GM19238 (cell line): Measurements from ENCODE around the gene MTFMT.
"Not testable (repeated sequence)": the region's sequence is repeated elsewhere in the genome, so short reads cannot be mapped to it uniquely, and the experiment has no call there.

Experiments
- DNase-seq: peaks from one replicate; pipeline ENCODE4 v3.0.0; 2011; ENCODE audit warnings: low spot score; ENCODE audit not compliant: insufficient read length

MTFMT gene

DNA sequence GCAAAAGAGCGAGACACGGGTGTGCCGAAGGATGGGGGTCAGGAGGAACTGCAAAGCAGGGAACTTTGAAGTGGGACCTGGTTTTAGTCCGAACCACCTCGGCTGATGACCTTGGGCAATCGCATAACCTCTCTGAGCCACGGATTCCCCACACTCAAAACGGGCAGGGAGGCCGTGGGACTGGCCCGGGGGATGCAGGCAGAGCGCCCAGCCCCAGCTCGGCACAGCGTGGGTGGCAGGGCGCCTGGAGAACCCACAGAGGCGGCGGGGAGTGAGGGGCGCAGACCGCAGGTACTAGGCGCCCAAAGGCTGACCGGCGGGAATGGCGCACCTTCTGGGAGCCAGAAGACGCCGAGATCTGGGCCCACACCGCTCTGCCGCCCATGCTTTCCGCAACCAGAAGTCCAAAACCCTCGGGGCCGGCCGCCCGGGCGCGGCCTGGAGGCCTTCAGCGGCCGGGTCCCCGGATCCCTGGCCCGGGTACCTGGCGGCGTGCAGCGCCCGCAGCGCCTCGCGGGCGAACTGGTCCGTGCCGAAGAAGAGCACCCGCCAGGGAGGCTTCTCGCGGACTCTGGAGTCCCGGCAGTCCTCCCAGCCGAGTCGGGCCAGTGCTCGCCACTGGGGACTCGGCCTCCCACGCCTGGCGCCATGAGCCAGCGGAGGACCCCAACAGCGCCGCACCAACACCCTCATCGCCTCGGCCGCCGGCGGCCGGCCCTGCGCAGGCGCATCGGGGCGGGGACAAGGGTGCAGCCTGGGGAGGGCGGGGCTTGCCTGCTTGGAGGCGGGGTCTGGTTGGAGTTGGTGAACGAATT is at the start of gene MTFMT:
MTFMT (minus strand) TSS at position 719 of the 815 bp plus-strand sequence; CDS start at position 693, 26 bp downstream.
- peak; percentile 97 for DNase-seq

GRCh38 chr15:65077981-65078352 is 48.5 kb upstream of the MTFMT start:
- DNase-seq, result peak; percentile 52

DNA sequence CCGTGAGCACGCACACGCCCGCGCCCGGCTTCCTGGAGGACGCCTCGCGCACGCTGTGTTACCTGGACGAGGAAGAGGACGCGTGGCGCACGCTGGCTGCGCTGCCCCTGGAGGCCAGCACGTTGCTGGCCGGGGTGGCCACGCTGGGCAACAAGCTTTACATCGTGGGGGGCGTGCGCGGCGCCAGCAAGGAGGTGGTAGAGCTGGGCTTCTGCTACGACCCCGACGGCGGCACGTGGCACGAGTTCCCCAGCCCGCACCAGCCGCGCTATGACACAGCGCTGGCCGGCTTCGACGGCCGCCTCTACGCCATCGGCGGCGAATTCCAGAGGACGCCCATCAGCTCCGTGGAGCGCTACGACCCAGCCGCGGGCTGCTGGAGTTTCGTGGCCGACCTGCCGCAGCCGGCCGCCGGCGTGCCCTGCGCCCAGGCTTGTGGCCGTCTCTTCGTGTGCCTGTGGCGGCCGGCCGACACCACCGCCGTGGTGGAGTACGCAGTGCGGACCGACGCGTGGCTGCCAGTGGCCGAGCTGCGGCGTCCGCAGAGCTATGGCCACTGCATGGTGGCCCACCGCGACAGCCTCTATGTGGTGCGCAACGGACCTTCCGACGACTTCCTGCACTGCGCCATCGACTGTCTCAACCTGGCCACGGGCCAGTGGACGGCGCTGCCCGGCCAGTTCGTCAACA is 48.0 kb upstream of the MTFMT start:
- no peak for DNase-seq

DNA sequence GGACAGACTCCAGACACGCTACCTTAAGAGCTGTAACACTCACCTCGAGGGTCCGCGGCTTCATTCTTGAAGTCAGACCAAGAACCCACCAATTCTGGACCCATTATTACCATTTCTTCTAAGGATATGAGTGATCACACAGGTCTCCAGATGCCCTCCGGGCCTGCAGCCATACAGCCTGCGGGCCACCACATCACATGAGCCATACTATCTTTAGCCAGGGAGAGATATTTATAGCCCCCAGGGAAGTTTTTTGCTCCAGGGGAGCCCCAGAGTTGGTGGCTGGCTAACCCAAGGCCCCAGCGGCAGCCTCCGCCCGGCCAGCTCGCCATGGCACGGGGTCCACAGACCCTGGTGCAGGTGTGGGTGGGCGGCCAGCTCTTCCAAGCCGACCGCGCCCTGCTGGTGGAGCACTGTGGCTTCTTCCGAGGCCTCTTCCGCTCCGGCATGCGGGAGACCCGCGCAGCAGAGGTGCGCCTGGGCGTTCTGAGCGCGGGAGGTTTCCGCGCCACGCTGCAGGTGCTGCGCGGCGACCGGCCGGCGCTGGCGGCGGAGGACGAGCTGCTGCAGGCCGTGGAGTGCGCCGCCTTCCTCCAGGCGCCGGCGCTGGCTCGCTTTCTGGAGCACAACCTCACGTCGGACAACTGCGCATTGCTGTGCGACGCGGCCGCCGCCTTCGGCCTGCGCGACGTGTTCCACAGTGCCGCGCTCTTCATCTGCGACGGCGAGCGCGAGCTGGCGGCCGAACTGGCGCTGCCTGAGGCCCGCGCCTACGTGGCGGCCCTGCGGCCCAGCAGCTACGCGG is 47.2 kb upstream of the MTFMT start, which contains the start of gene KBTBD13:
KBTBD13 (plus strand) TSS at position 261 of the 805 bp plus-strand sequence; CDS start at position 331, 70 bp downstream.
- DNase-seq, result no peak

DNA sequence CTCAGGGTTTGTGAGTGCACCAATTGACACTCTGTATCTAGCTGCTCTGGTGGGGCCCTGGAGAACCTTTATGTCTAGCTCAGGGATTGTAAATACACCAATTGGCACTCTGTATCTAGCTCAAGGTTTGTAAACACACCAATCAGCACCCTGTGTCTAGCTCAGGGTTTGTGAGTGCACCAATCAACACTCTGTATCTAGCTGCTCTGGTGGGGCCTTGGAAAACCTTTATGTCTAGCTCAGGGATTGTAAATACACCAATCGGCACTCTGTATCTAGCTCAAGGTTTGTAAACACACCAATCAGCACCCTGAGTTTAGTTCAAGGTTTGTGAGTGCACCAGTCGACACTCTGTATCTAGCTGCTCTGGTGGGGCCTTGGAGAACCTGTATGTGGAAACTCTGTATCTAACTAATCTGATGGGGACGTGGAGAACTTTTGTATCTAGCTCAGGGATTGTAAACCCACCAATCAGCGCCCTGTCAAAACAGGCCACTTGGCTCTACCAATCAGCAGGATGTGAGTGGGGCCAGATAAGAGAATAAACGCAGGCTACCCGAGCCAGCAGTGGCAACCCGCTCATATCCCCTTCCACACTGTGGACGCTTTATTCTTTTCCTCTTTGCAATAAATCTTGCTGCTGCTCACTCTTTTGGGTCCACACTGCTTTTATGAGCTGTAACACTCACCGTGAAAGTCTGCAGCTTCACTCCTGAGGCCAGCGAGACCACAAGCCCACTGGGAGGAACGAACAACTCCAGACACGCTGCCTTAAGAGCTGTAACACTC is 46.4 kb upstream of the MTFMT start:
- DNase-seq, result not testable (repeated sequence)

DNA sequence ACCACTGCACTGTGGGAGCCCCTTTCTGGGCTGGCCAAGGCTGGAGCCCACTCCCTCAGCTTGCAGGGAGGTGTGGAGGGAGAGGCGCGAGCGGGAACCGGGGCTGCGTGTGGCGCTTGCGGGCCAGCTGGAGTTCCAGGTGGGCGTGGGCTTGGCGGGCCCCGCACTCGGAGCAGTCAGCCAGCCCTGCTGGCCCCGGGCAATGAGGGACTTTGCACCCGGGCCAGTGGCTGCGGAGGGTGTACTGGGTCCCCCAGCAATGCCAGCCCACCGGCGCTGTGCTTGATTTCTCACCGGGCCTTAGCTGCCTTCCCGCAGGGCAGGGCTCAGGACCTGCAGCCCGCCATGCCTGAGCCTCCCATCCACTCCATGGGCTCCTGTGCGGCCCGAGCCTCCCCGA is 45.5 kb upstream of the MTFMT start:
- not testable (repeated sequence) for DNase-seq

- no peak for DNase-seq
Observed at GRCh38 chr15:65072617-65073016, 43.2 kb upstream of the MTFMT start.

GRCh38 chr15:65072027-65072426 is 42.6 kb upstream of the MTFMT start:
- DNase-seq, result no peak

- DNase-seq, result no peak
Observed at GRCh38 chr15:65071381-65071811, 42.0 kb upstream of the MTFMT start.

GRCh38 chr15:65069779-65070546 is 40.5 kb upstream of the MTFMT start:
- DNase-seq, result no peak

DNA sequence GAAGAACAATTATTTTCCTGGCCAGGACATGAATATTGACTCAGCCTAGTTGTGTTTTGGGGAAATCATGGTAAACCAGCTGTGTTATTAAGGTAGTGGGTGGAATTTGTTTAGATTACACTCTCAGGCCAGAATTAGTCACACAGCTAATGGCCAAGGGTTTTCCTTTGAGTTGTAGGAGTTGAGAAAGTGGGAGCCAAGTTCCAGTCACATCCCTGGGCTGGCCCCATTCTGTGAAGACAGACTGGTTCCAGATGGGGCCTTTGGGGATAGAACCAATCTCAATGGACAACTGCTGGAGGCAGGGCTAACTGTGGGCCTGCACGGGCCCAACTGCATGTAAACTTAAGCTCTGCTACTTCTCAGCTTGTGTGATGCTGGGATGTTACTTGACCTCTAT is 39.7 kb upstream of the MTFMT start:
- DNase-seq, result no peak

DNA sequence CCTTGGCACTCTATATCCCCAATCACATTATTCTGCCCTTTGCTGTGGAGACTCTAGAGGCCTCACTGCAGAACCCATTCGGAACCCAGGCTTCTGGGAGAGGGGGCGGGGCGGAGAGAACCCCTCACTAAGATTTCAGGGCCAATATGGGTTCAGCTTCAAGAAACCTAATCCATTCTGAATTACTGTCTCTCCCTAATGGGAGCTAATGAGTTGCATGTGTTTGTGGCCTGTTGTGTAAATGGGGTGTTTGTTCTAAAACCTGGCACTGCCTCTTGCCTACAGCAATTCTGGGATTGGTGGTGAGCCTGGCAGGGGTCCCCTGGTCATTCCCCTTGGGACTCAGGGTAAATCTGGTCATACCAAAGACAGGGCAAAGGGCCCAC is 39.0 kb upstream of the MTFMT start:
- DNase-seq, result no peak

DNA sequence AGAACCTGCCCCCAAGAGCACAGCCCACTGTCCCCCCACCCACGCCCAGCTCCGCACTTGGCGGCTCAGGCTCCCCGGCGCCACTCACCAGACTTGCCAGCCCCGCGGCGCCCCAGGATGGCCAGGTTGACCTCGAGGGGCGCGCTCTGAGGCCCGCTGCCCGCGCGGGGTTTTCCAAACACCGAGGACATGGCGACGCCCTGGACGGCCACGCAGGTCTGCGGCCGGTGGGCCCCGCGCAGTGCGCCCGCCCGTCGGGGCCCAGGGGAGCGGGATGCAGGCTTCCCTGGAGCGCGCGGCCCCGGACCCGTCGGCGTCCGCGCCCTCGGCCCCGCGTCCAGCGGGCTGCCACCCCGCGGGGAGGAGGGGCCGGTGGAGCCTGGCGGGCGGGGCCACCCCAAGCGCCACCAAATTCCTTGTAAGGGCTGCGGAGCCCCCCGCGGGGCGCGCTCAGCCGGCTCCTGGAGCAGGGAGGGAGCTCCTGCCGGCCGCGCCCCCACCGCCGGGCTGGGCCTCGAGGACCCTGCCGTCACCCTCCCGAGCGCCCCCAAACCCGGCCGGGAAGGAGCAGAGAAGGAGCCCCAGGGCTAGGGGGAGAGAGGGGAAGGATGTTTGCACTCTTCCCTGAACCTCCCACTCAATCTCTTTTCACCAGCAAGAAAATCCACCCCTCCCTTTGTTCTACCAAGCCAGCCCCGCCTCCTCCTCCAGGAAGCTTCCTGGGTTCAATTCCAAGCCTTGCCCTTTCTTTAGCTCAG is 38.4 kb upstream of the MTFMT start, which contains the start of gene RASL12:
RASL12 (minus strand) TSS at position 347 of the 758 bp plus-strand sequence; CDS start at position 191, 156 bp downstream.
- DNase-seq, result no peak

DNA sequence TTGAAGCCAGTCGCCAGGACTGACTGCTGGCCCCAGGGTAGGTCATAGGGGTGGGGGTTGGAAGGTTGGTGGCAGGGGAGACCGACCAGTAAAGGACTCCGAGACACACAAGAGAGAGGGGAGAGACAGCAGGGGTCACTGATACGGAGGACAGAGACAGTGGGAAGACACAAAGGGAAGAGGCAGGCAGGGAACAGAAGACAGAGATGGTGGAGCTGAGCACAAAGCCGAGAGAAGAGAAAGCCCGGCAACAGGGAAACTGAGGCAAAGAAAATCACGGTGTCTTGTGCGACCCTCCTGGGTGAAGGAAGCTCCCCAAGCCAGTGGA is 37.8 kb upstream of the MTFMT start:
- DNase-seq, result no peak

DNA sequence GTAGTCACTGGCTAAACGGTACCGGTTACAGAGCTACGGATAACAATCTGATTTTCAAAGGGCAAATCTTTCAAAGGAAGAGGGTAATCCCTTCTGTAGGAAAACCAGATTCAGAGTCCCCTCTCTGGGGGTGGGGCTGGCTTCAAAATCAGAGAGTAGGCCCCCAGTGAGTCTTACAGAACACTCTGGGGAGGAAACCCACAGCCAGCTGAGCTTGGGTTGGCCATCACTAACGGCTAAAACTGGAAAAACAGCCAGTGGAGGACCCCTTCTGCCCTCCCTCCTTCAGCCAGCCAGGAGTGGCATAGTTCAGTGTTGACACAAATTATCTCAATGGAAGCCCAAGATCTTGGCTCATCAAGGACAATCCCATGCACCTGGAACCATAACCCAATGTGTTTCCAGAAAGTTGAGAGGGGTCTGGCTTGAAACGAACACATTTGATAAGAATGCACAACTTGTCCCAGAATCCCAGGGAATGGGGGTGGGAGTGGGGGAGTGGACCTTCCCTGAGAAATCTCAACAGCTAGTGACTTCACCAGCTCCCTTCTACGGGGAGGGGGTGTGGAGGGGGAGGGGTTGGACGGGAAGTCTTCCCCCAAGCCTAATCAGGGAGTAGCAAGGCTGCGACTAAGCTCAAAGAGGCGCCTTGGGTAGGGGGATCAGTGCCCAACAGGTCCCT is 37.3 kb upstream of the MTFMT start:
- no peak for DNase-seq

GRCh38 chr15:65066001-65066634 is 36.7 kb upstream of the MTFMT start:
- DNase-seq, result no peak

DNA sequence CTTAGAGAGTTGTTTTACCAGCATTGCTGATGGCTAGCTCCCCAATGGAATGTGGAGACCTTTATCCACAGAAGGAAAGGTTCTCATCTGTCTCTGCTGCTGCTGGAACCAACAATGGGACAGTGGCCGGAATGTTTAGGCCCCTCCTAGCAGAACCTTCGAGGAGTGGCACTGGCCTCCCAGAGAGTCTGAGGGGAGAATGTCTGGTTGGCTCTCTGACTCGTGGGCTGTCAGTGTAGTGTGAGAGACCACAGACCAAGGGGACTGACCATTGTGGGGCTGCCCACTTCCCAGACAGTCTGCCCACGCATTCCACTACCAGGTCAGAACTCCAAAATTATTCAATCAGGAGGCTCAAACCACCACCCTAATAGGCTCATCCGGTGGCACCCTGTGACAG is 33.3 kb upstream of the MTFMT start:
- DNase-seq, result no peak

GRCh38 chr15:65062061-65062460 is 32.6 kb upstream of the MTFMT start:
- DNase-seq, result no peak
